GM06990 (cell line): ENCODE results near the gene PON3.

ENCODE experiments used
- DNase-seq: peaks from one replicate; pipeline ENCODE4 v3.0.0-alpha.2; 2011; ENCODE audit not compliant: insufficient read length; ENCODE audit errors: extremely low read depth
- H3K27me3 ChIP-seq: replicated peaks from 2 replicates; pipeline ENCODE4 v1.6.0; 2011; ENCODE audit warnings: low read length; ENCODE audit not compliant: control insufficient read depth, insufficient read depth
- H3K36me3 ChIP-seq: 2 replicates; pipeline ENCODE4 v1.5.1; 2011; ENCODE audit warnings: low read length; ENCODE audit not compliant: control insufficient read depth, insufficient read depth
- H3K4me3 ChIP-seq: replicated peaks from 2 replicates; pipeline ENCODE4 v1.5.1; 2011; ENCODE audit warnings: low read depth, mild to moderate bottlenecking, control low read depth, low read length
- CTCF ChIP-seq: IDR thresholded peaks from 2 replicates; pipeline ENCODE4 v1.5.1; 2011; ENCODE audit warnings: low read length, control low read depth, mild to moderate bottlenecking, inconsistent platforms; ENCODE audit not compliant: insufficient read depth, poor library complexity, severe bottlenecking

The PON3 gene

GRCh38 chr7:95396136-95397032 lies at the start of gene PON3:
TSS of gene PON3 (minus strand) at chr7:95396375. CDS start at chr7:95396350, 25 bp downstream.
- Histone ChIP-seq H3K27me3 (no peaks in the 10 kb centered on the region), H3K4me3 (no peak within 1 kb of the TSS), H3K36me3 (no peaks in the 10 kb centered on the region)
- TF ChIP-seq CTCF, result no peak
- peak; percentile 60 for DNase-seq

- Histone ChIP-seq H3K27me3 (no peaks in the 10 kb centered on the region), H3K36me3 (no peaks in the 10 kb centered on the region), H3K4me3 (no peak overlapping the region)
- no peak for TF ChIP-seq CTCF
- no peak for DNase-seq
These were observed 48.6 kb upstream of the PON3 start for GRCh38 chr7:95444796-95445195.

- Histone ChIP-seq H3K4me3 (no peak overlapping the region), H3K36me3 (no peaks in the 10 kb centered on the region), H3K27me3 (no peaks in the 10 kb centered on the region)
- no peak for TF ChIP-seq CTCF
- no peak for DNase-seq
These were observed 45.1 kb upstream of the PON3 start for GRCh38 chr7:95441042-95441823.

GRCh38 chr7:95440394-95441038 lies 44.3 kb upstream of the PON3 start:
- Histone ChIP-seq H3K27me3 (no peaks in the 10 kb centered on the region), H3K36me3 (no peaks in the 10 kb centered on the region), H3K4me3 (no peak overlapping the region)
- TF ChIP-seq CTCF, result no peak
- no peak for DNase-seq

GRCh38 chr7:95436407-95436806 lies 40.2 kb upstream of the PON3 start:
- no peak for TF ChIP-seq CTCF

More at GRCh38 chr7:95436407-95436806, 40.2 kb upstream of the PON3 start:
- Histone ChIP-seq H3K4me3 (no peak overlapping the region), H3K36me3 (no peaks in the 10 kb centered on the region), H3K27me3 (no peaks in the 10 kb centered on the region)
- DNase-seq, result no peak
